Thoracic aorta (tissue), 2 donors: ENCODE data around the gene ING4. TPM values are rescaled to one million over a fixed set of nuclear protein-coding genes. Genes with fewer than 3 reads are reported as not detected.
A peak's percentile ranks its signal among the peaks of the same experiment; 100 is the strongest.

Experiments
- ATAC-seq: fragments of 150-250 bp; one replicate; pipeline ENCODE4 v1.8.0; 2017; ENCODE audit warnings: low read depth; ENCODE audit not compliant: insufficient number of reproducible peaks, low FRiP score
- DNase-seq: peaks from one replicate; pipeline ENCODE4 v3.0.0-alpha.2; 2020; ENCODE audit warnings: low spot score
- H3K27ac ChIP-seq, 2 donors: fragments of 200-600 bp; sonication (generic); 1 replicate in 1 of 2; 2 replicates in 1 of 2; pipeline ENCODE4 v1.5.1; 2016; ENCODE audit warnings: mild to moderate bottlenecking in 2 of 2, moderate library complexity in 2 of 2
- H3K27me3 ChIP-seq: fragments of 200-600 bp; sonication (generic); replicated peaks from 2 replicates; pipeline ENCODE4 v1.6.0; 2016; ENCODE audit warnings: mild to moderate bottlenecking; ENCODE audit not compliant: insufficient read depth
- H3K36me3 ChIP-seq: fragments of 200-600 bp; sonication (generic); one replicate; pipeline ENCODE4 v1.5.1; 2016
- H3K4me1 ChIP-seq, 2 donors: fragments of 200-600 bp; sonication (generic); 1 replicate in 1 of 2; 2 replicates in 1 of 2; pipeline versions ENCODE4 v1.5.1 to v1.6.0; 2016; ENCODE audit warnings: low read depth in 2 of 2, mild to moderate bottlenecking in 1 of 2; ENCODE audit not compliant: control insufficient read depth in 1 of 2
- H3K4me3 ChIP-seq: fragments of 200-600 bp; sonication (generic); 2 replicates; pipeline ENCODE4 v1.5.1; 2016; ENCODE audit warnings: mild to moderate bottlenecking
- H3K9me3 ChIP-seq: fragments of 200-600 bp; sonication (generic); 2 replicates; pipeline ENCODE4 v1.5.1; 2016
- CTCF ChIP-seq: fragments of 200-600 bp; sonication (generic); IDR thresholded peaks from one replicate; pipeline ENCODE4 v1.5.1; 2019; ENCODE audit warnings: antibody characterized with exemption
- total RNA-seq, 2 donors: library from RNA; depleted of rRNA; stranded (reverse); fragments of >200 nt; gene quantifications; one replicate each; pipeline versions ENCODE4 v1.1.0 to v1.2.3, GENCODE V29; 2016

ING4 gene
- total RNA-seq, 2 donors from 2014 or later, result 21.8 to 36.9 TPM

DNA sequence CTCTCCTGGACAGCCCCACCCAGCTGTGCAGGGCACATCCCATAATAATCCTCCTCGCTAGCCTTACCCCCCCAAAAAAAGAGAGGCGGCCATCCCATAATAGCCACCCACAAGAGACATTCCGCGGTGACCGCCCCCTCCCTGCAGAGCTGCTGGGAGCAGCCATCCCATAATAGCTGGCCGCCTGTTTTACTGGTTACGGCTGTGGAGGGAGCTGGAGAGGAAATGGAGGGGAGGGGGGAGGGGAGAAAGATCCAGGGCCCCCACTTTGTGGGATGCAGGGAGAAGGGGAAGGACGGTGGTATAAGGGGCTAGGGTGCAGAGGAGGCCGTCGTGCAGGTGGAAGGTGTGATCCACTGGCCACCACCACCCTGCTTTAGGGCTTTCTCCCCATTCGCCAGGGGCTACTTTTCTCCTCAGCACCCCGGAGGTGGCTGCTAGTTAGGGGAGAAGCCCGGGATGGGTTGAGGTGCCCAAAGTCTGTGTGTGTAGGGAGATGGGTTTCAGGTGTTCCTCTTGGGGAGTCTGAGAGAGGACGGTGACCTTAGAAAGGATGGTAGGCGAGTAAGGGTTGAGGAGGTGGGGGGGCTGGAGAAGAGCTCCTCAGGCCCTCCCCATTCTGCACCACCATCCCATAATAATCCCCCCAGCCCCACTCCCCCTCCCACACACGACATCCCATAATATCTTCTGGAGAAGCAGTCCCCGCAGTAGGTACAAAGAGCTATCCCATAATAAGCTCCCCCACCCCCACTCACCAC, 49.7 kb downstream of the ING4 start:
- H3K27me3 ChIP-seq, result no peaks in the 10 kb centered on the region
- DNase-seq (peak; percentile 69), ATAC-seq (peak; percentile 48)
- no peaks in the 10 kb centered on the region for H3K9me3 ChIP-seq
- peak overlapping the region; percentile 68 for H3K4me3 ChIP-seq
- no peaks in the 10 kb centered on the region for H3K36me3 ChIP-seq
- H3K4me1 ChIP-seq, result peaks cover 16 to 36% of the 10 kb centered on the region in 2 donors
- peak; percentile 8 for TF ChIP-seq CTCF
- peak overlapping the region; percentile 92 to 97 for H3K27ac ChIP-seq

GRCh38 chr12:6612652-6613014, 50.3 kb downstream of the ING4 start:
- Histone ChIP-seq H3K27me3 (no peaks in the 10 kb centered on the region), H3K9me3 (no peaks in the 10 kb centered on the region), H3K36me3 (no peaks in the 10 kb centered on the region), H3K4me3 (peak overlapping the region; percentile 68), H3K4me1 (peaks cover 16 to 36% of the 10 kb centered on the region in 2 donors), H3K27ac (peak overlapping the region; percentile 92 to 97)
- DNase-seq (no peak), ATAC-seq (no peak)
- no peak for TF ChIP-seq CTCF

DNA sequence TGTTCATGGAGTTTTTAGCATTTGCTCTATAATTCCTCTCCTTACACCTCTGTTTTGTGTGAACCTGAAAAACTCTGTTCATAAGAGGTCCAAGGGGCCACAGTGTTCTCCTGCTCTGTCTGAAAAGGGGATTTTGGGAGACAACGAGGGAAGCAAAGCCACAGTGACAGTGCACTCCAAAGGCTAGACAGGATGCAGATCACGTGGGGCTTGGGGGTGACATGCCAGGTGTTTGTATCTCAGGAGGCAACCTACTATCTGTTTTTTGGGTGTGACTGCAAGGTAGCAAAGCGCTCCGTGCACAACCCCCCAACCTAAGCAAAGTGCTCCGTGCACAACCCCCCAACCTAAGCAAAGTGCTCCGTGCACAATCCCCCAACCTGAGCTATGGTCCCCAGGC, 50.7 kb downstream of the ING4 start:
- H3K4me1 ChIP-seq, result peaks cover 16 to 36% of the 10 kb centered on the region in 2 donors

GRCh38 chr12:6608592-6609281, 54.2 kb downstream of the ING4 start:
- ATAC-seq (no peak), DNase-seq (no peak)
- Histone ChIP-seq H3K9me3 (no peaks in the 10 kb centered on the region), H3K27me3 (no peaks in the 10 kb centered on the region), H3K4me3 (no peak overlapping the region), H3K27ac (peak overlapping the region; percentile 74 to 93), H3K4me1 (peaks cover 29 to 44% of the 10 kb centered on the region in 2 donors), H3K36me3 (no peaks in the 10 kb centered on the region)
- TF ChIP-seq CTCF, result no peak

More for the DNA sequence above, 50.7 kb downstream of the ING4 start:
- TF ChIP-seq CTCF, result no peak
- H3K36me3 ChIP-seq, result no peaks in the 10 kb centered on the region
- H3K27ac ChIP-seq, result peak overlapping the region; percentile 92 to 97
- peak overlapping the region; percentile 68 for H3K4me3 ChIP-seq
- H3K9me3 ChIP-seq, result no peaks in the 10 kb centered on the region
- H3K27me3 ChIP-seq, result no peaks in the 10 kb centered on the region
- no peak for ATAC-seq
- DNase-seq, result no peak
